OCI-LY3 (cell line): ENCODE results near the gene SLC19A1.

ENCODE experiments used
- H2AFZ ChIP-seq: fragments of 200-600, 300-600 bp; shearing (Covaris generic); 2 replicates; pipeline ENCODE4 v1.6.0; 2014; ENCODE audit warnings: antibody characterized with exemption, low read depth, low read length
- H3K27ac ChIP-seq: fragments of 200-600, 300-600 bp; sonication (generic); 2 replicates; pipeline ENCODE4 v1.5.1; 2014; ENCODE audit warnings: mild to moderate bottlenecking, low read length, moderate library complexity, mixed read lengths
- H3K27me3 ChIP-seq: fragments of 200-600, 300-600 bp; sonication (generic); 2 replicates; pipeline ENCODE4 v1.6.1; 2014; ENCODE audit warnings: low read depth, low read length, mixed read lengths
- H3K36me3 ChIP-seq: fragments of 200-600, 300-600 bp; sonication (generic); replicated peaks from 2 replicates; pipeline ENCODE3; 2014; ENCODE audit warnings: low read depth, low read length, mixed read lengths
- H3K4me1 ChIP-seq: fragments of 300-600, 200-600 bp; sonication (generic); 2 replicates; pipeline ENCODE4 v1.6.1; 2014; ENCODE audit warnings: low read length, mixed read lengths
- H3K4me2 ChIP-seq: fragments of 200-600, 300-600 bp; sonication (generic); 2 replicates; pipeline ENCODE4 v1.6.1; 2014; ENCODE audit warnings: low read length, mixed read lengths
- H3K4me3 ChIP-seq: fragments of 300-600, 200-600 bp; sonication (generic); 2 replicates; pipeline ENCODE4 v1.5.1; 2014; ENCODE audit warnings: antibody characterized with exemption, mild to moderate bottlenecking, low read length, moderate library complexity
- H3K79me2 ChIP-seq: fragments of 300-600, 200-600 bp; shearing (Covaris generic); 2 replicates; pipeline ENCODE4 v1.6.1; 2014; ENCODE audit warnings: mild to moderate bottlenecking, low read length, mixed read lengths
- H3K9ac ChIP-seq: fragments of 300-600, 200-600 bp; shearing (Covaris generic); 2 replicates; pipeline ENCODE4 v1.6.0; 2014; ENCODE audit warnings: mild to moderate bottlenecking, low read length, moderate library complexity
- H3K9me3 ChIP-seq: fragments of 200-600, 300-600 bp; shearing (Covaris generic); 2 replicates; pipeline ENCODE4 v1.6.1; 2014; ENCODE audit warnings: low read length, mixed read lengths; ENCODE audit not compliant: insufficient read depth
- H4K20me1 ChIP-seq: fragments of 200-600, 300-600 bp; sonication (generic); 2 replicates; pipeline ENCODE4 v1.6.1; 2016; ENCODE audit warnings: low read length, mixed read lengths; ENCODE audit not compliant: insufficient read depth
- EZH2phosphoT487 ChIP-seq: fragments of 200-600 bp; shearing (Covaris generic); IDR thresholded peaks from 2 replicates; pipeline ENCODE4 v1.6.1; 2018; ENCODE audit warnings: antibody characterized with exemption, mixed run types, low read depth
- TF ChIP-seq, protein P1 (sequence below): fragments of 200-600, 300-600 bp; sonication (generic); IDR thresholded peaks from 2 replicates; pipeline ENCODE4 v1.5.1; 2014; ENCODE audit warnings: antibody characterized with exemption, low read length, low read depth

The SLC19A1 gene

DNA sequence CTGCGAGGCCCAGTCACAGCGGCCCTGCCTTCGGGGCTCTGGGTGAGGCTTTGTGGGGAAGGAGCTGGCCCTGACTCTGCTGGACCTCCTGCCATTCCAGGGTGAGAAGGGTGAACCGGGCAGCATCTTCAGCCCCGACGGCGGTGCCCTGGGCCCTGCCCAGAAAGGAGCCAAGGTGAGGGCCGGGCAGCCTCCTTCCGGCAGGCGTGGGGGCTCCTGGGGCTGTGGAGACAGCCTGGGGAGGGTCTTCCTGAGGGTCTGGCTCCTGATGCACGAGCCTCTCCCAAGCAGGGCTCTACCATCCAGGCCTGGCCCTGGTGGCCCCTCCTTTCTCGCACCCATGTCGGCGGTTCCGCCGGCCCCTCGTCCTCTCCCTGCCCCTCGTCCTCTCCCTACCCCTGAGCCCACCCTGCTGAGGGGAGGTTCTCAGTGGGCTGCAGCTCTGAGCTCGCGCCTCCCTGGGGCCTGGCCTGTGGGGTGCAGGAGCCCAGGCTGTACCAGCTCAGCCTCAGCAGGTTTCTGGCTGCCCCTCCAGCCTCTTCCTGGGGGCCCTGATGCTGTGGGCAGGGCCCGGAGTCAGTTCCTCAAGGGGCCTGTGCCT is 48.7 kb downstream of the SLC19A1 start:
- Histone ChIP-seq H2AFZ (no peak overlapping the region), H3K79me2 (no peaks in the 10 kb centered on the region), H3K27me3 (no peaks in the 10 kb centered on the region), H3K9me3 (no peaks in the 10 kb centered on the region), H3K4me2 (no peak overlapping the region), H3K27ac (no peak overlapping the region), H3K36me3 (no peaks in the 10 kb centered on the region), H3K4me3 (no peak overlapping the region), H3K4me1 (no peaks in the 10 kb centered on the region), H4K20me1 (no peaks in the 10 kb centered on the region), H3K9ac (no peak overlapping the region)
- TF ChIP-seq EZH2phosphoT487 = no peak
- TF ChIP-seq, protein P1, sequence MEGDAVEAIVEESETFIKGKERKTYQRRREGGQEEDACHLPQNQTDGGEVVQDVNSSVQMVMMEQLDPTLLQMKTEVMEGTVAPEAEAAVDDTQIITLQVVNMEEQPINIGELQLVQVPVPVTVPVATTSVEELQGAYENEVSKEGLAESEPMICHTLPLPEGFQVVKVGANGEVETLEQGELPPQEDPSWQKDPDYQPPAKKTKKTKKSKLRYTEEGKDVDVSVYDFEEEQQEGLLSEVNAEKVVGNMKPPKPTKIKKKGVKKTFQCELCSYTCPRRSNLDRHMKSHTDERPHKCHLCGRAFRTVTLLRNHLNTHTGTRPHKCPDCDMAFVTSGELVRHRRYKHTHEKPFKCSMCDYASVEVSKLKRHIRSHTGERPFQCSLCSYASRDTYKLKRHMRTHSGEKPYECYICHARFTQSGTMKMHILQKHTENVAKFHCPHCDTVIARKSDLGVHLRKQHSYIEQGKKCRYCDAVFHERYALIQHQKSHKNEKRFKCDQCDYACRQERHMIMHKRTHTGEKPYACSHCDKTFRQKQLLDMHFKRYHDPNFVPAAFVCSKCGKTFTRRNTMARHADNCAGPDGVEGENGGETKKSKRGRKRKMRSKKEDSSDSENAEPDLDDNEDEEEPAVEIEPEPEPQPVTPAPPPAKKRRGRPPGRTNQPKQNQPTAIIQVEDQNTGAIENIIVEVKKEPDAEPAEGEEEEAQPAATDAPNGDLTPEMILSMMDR = no peak

DNA sequence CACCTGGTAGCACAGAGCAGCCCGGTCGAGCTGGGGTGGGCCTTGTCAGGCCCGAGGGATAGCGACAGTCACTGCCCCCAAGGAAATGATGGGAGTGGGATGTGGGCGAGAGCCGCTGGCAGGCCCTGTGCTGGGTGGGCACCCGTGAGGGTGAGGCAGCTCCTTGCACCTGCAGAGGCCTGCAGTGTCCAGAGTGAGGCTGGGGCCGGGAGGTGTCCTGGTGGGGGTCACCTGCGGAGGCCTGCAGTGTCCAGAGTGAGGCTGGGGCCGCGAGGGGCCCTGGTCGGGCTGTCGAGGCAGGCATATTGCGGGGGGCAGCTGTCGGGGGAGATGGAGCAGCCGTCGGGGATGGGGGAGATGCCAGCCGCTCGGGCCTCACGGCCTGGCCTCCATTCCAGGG is 49.5 kb downstream of the SLC19A1 start:
- Histone ChIP-seq H4K20me1 (no peaks in the 10 kb centered on the region), H3K27me3 (no peaks in the 10 kb centered on the region), H3K4me2 (no peak overlapping the region), H2AFZ (no peak overlapping the region), H3K27ac (no peak overlapping the region), H3K9ac (no peak overlapping the region), H3K36me3 (no peaks in the 10 kb centered on the region), H3K79me2 (no peaks in the 10 kb centered on the region), H3K9me3 (no peaks in the 10 kb centered on the region), H3K4me1 (no peaks in the 10 kb centered on the region), H3K4me3 (no peak overlapping the region)
- TF ChIP-seq EZH2phosphoT487 = no peak
- TF ChIP-seq, protein P1 = no peak

DNA sequence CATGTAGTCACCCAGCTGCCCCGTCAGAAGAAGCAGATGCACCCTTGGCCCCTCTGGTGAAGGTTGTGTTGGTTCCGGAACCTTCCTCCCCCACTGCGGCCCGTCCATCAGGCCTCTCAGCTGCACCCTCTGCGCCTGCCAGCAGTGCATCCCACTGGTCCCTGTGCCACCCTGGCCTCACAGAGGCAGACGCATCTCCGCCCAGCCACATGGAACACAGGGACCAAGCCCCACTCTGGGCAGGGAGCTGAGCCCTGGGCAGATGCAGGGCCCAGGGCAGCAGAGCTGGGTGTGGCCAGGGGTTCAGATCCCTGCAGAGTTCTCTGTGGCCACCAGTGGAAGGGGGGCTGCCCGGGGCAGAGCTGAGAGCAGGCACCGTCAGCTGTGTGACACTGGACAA is 50.6 kb downstream of the SLC19A1 start:
- H3K4me1 ChIP-seq = no peaks in the 10 kb centered on the region
- TF ChIP-seq, protein P1 = no peak
- no peak for TF ChIP-seq EZH2phosphoT487
- no peak overlapping the region for H3K4me2 ChIP-seq
- H3K27me3 ChIP-seq = no peaks in the 10 kb centered on the region
- no peak overlapping the region for H2AFZ ChIP-seq
- H3K9me3 ChIP-seq = no peaks in the 10 kb centered on the region
- no peaks in the 10 kb centered on the region for H4K20me1 ChIP-seq
- H3K4me3 ChIP-seq = no peak overlapping the region
- H3K79me2 ChIP-seq = no peaks in the 10 kb centered on the region
- no peak overlapping the region for H3K27ac ChIP-seq
- H3K36me3 ChIP-seq = no peaks in the 10 kb centered on the region
- no peak overlapping the region for H3K9ac ChIP-seq

DNA sequence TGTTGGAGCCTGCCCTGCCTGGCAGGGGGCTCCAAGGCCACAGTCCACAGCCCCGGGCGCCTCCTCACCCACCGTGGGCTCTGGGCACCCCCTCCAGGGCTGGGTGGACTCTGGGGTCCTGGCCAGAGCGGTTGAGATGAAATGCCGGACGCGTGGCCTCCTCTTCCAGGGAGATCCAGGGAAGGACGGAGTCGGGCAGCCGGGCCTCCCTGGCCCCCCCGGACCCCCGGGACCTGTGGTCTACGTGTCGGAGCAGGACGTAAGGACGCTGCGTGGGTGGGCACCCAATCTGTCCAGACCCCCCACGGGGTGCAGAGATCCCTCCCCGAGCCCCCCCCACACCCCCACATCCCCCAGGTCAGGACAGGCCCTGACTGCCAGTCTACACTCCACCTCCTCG is 51.2 kb downstream of the SLC19A1 start:
- H3K27ac ChIP-seq = no peak overlapping the region
- no peaks in the 10 kb centered on the region for H3K4me1 ChIP-seq
- H3K36me3 ChIP-seq = no peaks in the 10 kb centered on the region
- TF ChIP-seq, protein P1 = no peak
- TF ChIP-seq EZH2phosphoT487 = no peak
- H2AFZ ChIP-seq = no peak overlapping the region
- H3K79me2 ChIP-seq = no peaks in the 10 kb centered on the region
- H3K9ac ChIP-seq = no peak overlapping the region
- H3K27me3 ChIP-seq = no peaks in the 10 kb centered on the region
- no peaks in the 10 kb centered on the region for H3K9me3 ChIP-seq
- H3K4me2 ChIP-seq = no peak overlapping the region
- H3K4me3 ChIP-seq = no peak overlapping the region
- H4K20me1 ChIP-seq = no peaks in the 10 kb centered on the region
